Cardiac muscle cell (in vitro differentiated cells and primary cell): ENCODE measurements around the gene ZGPAT. TPM values are rescaled to one million over a fixed set of nuclear protein-coding genes. Genes with fewer than 3 reads are reported as not detected.
A peak's percentile ranks its signal among the peaks of the same experiment; 100 is the strongest.

Experiments used
- DNase-seq, 2 donors: peaks; one replicate each; pipeline versions ENCODE4 v3.0.0 to v3.0.0-alpha.2; 2010 to 2017; ENCODE audit warnings: low read depth in 1 of 2, low spot score in 1 of 2
- H3K27ac ChIP-seq: fragments of 200-600 bp; sonication (generic); 2 replicates; pipeline ENCODE4 v1.5.1; 2016
- H3K27me3 ChIP-seq: fragments of 200-600 bp; sonication (generic); 2 replicates; pipeline ENCODE4 v1.6.0; 2016; ENCODE audit warnings: control low read depth
- H3K36me3 ChIP-seq: fragments of 200-600 bp; sonication (generic); 2 replicates; pipeline ENCODE4 v1.5.1; 2016; ENCODE audit warnings: control low read depth
- H3K4me1 ChIP-seq: fragments of 200-600 bp; sonication (generic); 2 replicates; pipeline ENCODE4 v1.8.1; 2017; ENCODE audit warnings: low read depth, mild to moderate bottlenecking, mixed run types
- H3K4me3 ChIP-seq: fragments of 200-600 bp; sonication (generic); 2 replicates; pipeline ENCODE4 v1.5.1; 2016; ENCODE audit warnings: mild to moderate bottlenecking
- H3K9me3 ChIP-seq: fragments of 200-600 bp; sonication (generic); 2 replicates; pipeline ENCODE4 v1.5.1; 2017; ENCODE audit warnings: low read depth, mild to moderate bottlenecking, control low read depth
- polyA plus RNA-seq: library from polyadenylated mRNA; unstranded; fragments of >200 nt; fragmentation: Nextera tagmentation; extraction: Ambion mirVana; gene quantifications from 2 replicates; pipeline ENCODE4 v1.2.1, GENCODE V29; 2016
- total RNA-seq: library from RNA; depleted of rRNA; stranded (reverse); fragments of >200 nt; gene quantifications from 2 replicates; pipeline ENCODE4 v1.2.3, GENCODE V29; 2016
- TF ChIP-seq, protein P1 (sequence below): IDR thresholded peaks from 2 replicates; pipeline ENCODE4 v1.5.1; 2012; ENCODE audit warnings: low read depth, mild to moderate bottlenecking, low read length

The ZGPAT gene
- total and polyA plus RNA-seq, 2 experiments from 2014 or later = 36.3 to 37.5 TPM

DNA sequence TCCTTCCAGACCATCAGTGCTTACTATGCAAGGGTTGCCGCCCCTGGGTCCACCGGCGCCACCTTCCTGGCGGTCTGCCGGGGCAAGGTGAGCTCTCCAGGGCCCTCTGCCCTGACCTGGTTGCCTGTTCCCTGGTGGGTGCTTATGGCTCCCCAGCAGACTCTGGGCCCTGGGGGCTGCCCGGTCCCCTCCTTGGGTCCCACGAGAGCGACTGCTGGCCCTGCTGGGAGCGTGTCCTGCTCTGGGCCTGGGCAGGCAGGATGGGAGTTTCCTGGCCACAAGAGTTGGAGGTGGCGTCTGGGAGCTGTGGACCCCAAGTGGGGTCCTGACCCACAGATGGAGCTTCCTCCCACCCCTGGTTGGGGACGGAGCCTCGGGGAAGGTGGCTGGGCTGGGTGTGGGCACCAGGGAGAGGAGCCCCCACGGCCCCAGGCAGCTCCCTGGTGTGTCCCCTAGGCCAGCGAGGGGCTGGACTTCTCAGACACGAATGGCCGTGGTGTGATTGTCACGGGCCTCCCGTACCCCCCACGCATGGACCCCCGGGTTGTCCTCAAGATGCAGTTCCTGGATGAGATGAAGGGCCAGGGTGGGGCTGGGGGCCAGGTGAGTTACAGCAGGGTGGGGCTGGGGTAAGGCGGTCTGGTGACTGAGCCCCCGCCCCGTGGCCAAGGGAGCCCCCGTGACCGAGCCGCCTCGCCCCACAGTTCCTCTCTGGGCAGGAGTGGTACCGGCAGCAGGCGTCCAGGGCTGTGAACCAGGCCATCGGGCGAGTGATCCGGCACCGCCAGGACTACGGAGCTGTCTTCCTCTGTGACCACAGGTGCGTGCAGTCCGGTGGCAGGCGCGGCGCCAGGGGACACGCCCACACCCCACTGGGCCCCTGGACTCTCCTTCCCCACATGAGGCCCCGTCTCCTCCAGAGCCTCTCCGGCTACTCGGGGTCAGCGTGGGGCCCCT, 18.5 kb upstream of the ZGPAT start:
- no peaks in the 10 kb centered on the region for H3K9me3 ChIP-seq
- no peaks in the 10 kb centered on the region for H3K36me3 ChIP-seq
- DNase-seq = no peak
- peaks cover 7% of the 10 kb centered on the region for H3K4me1 ChIP-seq
- no peak overlapping the region for H3K4me3 ChIP-seq
- H3K27ac ChIP-seq = no peak overlapping the region
- no peaks in the 10 kb centered on the region for H3K27me3 ChIP-seq
- TF ChIP-seq, protein P1, sequence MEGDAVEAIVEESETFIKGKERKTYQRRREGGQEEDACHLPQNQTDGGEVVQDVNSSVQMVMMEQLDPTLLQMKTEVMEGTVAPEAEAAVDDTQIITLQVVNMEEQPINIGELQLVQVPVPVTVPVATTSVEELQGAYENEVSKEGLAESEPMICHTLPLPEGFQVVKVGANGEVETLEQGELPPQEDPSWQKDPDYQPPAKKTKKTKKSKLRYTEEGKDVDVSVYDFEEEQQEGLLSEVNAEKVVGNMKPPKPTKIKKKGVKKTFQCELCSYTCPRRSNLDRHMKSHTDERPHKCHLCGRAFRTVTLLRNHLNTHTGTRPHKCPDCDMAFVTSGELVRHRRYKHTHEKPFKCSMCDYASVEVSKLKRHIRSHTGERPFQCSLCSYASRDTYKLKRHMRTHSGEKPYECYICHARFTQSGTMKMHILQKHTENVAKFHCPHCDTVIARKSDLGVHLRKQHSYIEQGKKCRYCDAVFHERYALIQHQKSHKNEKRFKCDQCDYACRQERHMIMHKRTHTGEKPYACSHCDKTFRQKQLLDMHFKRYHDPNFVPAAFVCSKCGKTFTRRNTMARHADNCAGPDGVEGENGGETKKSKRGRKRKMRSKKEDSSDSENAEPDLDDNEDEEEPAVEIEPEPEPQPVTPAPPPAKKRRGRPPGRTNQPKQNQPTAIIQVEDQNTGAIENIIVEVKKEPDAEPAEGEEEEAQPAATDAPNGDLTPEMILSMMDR = no peak

DNA sequence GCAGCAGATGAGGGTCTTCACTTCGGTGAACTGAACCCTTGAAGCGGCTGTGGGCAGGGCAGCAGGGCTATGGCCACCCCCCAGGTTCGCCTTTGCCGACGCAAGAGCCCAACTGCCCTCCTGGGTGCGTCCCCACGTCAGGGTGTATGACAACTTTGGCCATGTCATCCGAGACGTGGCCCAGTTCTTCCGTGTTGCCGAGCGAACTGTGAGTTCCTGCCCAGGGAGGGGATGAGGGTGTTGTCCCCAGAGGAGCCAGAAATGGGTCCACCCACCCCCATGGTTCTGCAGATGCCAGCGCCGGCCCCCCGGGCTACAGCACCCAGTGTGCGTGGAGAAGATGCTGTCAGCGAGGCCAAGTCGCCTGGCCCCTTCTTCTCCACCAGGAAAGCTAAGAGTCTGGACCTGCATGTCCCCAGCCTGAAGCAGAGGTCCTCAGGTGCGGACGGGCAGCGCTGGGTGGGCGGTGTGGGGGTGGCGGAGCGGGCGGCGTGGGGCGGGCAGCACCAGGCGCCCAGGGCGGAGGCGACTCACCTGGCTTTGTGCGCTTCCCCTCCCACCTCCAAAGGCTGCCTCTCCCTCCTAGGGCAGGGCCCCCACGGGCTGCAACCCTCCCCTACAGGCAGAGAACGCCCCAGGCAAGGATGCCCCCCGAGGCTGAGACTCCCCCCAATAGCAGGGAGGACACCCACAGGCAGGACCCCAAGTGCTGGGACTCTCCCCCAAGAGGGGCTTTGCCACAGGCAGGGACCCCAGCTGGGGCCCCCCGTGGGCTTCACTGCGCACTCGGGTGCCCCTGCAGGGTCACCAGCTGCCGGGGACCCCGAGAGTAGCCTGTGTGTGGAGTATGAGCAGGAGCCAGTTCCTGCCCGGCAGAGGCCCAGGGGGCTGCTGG, 17.6 kb upstream of the ZGPAT start:
- TF ChIP-seq, protein P1 = no peak
- peaks cover 7% of the 10 kb centered on the region for H3K4me1 ChIP-seq
- H3K27me3 ChIP-seq = no peaks in the 10 kb centered on the region
- no peak overlapping the region for H3K27ac ChIP-seq
- no peaks in the 10 kb centered on the region for H3K36me3 ChIP-seq
- DNase-seq = no peak
- no peak overlapping the region for H3K4me3 ChIP-seq
- H3K9me3 ChIP-seq = no peaks in the 10 kb centered on the region

DNA sequence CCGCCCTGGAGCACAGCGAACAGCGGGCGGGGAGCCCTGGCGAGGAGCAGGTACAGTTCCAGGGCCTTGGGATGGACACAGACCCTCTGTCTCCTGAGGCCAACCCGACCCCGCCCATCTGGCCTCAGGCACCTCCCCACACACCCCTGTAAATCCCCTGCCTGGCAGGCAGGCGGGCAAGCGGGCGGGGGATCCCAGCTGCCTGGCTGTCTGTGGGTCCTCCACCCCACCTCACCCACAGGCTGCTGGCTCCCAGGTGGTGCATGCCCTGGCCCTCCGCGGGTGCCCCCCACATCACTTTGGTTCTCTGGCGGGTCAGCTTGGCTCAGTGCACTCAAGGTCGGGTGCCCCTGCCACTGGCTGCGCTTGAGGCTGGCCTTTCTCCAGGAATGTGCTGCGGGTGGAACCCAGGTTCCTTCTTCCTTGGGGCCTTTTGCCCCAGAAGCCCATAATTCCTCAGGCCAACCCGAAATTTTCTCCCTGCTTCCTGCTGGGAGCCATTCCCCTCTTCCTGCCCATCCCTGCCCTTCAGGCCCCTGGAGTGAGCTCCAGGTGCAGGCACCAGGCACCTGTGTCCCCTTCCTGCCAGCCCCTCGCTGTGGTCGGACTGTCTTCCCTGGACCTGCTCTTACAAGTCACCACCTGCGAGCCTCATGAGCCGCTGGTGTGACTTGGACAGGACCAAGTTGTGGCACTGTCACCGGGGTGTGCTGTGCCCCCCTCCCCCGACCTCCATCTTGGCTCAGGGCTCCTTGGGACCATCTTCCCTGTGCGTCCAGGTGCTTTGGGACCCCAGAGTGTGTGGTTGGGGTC, 16.7 kb upstream of the ZGPAT start:
- Histone ChIP-seq H3K27ac (no peak overlapping the region), H3K27me3 (no peaks in the 10 kb centered on the region), H3K4me1 (peaks cover 7% of the 10 kb centered on the region), H3K9me3 (no peaks in the 10 kb centered on the region), H3K36me3 (no peaks in the 10 kb centered on the region), H3K4me3 (no peak overlapping the region)
- no peak for DNase-seq
- TF ChIP-seq, protein P1 = no peak

DNA sequence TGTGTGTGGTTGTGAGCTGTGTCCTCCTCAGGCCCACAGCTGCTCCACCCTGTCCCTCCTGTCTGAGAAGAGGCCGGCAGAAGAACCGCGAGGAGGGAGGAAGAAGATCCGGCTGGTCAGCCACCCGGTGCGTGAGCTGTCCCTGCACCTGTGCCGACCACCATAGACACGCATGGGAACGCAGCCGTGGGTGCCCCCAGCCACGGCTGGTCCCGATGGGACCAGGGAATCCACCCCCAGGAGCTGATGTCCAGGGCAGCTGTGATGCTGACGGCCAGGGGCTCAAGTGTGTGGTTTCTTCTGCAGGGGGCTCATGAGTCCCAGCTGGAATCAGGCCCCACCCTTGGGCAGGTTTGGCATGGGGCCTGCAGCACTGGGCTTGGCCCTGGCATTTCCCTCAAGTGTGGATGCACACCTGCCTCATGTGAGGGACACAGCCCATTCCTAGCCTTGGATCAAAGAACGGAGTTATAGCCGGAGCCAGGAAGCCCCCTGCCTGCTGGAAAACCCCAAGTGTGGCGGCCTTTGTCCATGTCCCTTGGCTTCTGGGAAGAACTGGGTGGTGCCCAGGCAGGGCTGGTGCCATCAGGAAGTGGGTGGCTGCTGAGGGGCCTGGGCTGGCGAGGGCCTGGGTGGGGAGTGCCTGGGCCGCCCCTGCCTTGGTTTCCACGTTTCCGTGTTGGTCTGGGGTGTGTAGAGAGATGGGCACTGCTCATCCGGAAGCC, 16.0 kb upstream of the ZGPAT start:
- peak overlapping the region; percentile 43 for H3K27ac ChIP-seq
- no peaks in the 10 kb centered on the region for H3K36me3 ChIP-seq
- no peak for DNase-seq
- peaks cover 4% of the 10 kb centered on the region for H3K4me1 ChIP-seq
- no peak overlapping the region for H3K4me3 ChIP-seq
- H3K9me3 ChIP-seq = no peaks in the 10 kb centered on the region
- no peaks in the 10 kb centered on the region for H3K27me3 ChIP-seq
- TF ChIP-seq, protein P1 = no peak
